Raji (cell line): ENCODE data around the gene RPL10.

Source experiments
- POLR2A ChIP-seq: IDR thresholded peaks from 2 replicates; pipeline ENCODE4 v1.6.1; 2011; ENCODE audit warnings: low read depth, low read length, control low read depth; ENCODE audit not compliant: insufficient read depth

The RPL10 gene

DNA sequence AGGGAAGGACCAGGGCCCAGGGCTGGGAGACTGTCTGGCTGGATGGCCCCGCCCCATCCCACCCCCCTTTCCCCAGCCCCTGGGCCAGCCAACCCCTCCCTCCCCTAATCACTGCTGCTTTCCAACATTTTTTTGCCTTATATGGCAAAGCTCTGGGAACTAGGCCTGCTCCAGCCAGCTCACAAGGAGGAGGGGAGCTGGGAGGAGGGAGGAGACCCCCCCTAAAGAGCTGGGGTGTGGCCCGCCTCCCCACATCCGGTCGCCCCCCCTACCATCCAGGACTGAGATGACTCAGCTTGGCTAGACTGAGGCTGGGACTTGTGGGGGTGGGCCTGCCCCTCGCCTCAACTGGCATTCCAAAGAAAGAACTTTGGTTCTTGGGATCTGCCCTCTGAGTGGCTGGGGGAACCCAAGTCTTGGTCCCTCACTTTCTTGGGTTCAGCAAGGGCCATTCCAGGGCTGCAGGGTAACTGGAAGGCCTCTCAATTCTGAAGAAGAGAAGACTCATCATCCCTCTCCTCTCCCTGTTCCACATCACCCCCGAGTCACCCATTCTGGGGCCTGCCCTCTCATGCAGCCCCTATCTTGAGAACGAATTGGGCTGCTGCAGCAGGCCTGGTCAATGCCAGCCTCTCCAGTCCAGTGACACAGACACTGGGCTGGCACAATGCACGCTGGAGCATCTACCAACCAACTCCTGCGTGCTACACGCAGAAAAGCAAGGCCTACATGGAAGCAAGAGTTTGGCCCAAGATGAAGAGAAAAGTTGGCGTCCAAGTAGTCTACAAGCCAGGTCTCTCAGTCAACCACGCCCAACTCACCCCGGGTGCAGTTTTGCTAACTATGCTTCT is 28.5 kb upstream of the RPL10 start:
- TF ChIP-seq POLR2A = peak; percentile 43

DNA sequence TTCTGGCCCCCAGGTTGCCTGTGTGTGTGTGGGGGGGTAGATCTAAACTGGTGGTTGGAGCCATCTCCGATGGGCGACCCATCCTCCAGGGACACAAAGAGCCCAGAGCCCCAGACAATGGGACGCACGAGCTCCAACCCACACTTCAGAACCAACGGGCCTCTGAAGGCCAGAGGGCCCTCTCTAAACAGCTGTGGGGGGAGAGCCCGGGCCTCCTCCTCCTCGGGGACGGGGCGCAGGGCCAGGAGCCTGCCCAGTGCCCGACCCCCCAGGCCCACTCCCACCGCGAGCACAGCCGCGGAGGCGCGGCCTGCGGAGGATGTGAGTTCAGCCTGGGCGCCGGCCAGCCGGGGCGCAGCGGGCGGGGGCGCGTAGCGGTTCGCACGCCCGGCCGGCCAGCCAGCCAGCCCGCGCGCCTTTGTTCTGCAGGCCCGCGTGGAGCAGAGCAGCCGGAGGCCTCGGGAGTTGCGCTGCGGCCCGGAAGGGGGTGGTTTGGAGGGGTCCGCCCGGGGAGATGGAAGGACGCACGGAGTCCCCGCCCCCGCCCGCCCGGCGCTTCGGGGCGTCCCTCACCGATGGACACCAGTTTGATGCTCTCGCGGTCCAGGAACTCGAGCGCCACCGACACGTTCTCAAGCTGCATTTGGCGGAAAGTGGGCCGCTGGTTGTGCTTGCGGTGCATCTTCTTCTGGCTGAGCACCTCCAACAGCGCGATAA is 27.7 kb upstream of the RPL10 start:
- TF ChIP-seq POLR2A = no peak

GRCh38 chrX:154371017-154371788 is 27.0 kb upstream of the RPL10 start:
- peak; percentile 98 for TF ChIP-seq POLR2A

GRCh38 chrX:154371789-154372300 is 26.3 kb upstream of the RPL10 start:
- no peak for TF ChIP-seq POLR2A

GRCh38 chrX:154372612-154373022 is 25.6 kb upstream of the RPL10 start:
- TF ChIP-seq POLR2A = no peak

DNA sequence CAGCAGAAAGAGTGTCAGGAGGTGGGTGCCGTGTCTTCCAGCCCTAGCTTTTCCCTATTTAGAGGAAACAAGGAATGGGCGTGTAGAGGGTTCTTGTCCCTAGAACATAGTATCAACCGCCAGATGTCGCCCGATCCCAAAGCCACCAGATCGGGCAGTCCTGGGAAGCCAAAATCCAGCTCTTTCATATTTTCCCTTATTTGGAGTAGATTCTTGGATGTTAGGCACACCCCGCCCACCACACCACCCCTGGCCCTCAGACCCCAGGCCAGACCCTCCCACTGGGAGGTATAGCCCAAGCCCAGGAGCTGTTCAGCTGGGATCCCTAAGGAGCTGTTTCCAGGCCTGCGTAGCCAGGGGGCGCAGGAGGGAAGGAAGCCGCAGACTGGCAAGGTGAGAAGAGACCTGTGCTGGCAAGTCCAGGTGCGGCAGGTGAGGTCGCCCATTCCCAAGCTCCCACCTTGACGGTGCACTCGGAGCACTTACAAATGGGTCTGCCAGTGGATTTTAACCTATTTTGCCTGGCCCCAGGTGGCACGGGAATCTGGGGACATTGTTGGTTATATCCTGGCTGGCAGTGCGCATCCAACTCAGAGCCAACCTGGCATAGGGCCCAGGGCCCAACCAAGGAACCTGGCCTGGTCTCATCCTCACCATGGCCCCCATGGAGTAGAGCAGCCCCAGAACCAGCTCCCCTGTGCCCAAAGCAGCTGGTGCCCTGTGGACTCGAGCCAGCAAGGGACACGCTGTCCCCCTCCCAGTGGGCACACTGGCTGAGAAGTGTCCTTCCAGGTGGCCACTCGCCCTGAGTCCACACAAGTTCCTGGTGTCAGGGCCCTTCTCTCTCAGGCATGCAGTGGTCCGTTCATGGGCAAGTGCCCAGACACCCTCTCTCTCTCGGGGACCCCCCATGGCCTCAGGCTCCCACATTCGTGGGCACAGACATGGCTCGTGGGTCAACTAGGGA is 24.6 kb upstream of the RPL10 start:
- TF ChIP-seq POLR2A = no peak

DNA sequence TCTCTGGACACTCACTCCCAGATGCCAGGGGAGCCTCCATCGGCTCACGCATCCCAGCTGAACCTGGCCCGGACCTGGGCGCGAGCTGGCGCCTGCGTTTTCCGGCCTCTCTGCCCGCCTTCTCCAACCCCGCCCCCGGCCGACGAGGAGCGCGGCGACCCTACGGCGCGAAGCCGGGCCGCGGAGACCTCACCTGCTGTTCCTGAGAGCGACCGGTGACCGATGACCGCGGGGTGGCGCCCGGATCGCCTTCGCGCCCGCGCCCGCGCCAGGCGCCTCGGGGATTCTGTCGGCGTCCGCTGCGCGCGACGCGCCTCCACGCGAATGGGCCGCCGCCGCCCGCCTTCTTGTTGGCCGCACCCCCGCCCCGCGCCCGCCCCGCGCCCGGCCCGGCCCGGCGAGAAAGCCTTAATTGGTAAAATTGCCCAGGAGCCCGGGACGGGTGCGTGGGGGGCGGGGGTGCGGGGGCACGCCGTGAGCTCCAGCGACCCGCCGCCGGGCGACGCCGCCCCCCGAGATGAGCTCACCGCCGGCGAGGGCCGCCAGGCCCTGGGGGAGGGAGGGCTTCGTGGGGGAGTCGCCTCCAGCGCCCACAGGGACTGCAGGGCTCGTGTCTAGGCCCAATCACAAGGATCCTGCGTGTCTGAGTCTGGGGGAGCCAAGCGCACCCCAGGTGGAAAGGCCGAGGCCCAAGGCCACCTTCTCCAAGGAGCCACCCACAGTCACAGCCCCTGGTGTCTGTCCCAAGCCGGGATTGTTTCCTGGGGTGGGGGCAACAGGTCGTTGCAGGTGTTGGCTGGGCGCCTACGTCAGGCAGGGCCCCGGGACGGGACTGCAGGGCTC is 23.6 kb upstream of the RPL10 start, which contains the start of gene FLNA:
TSS of gene FLNA (minus strand) at position 322 of the 843 bp plus-strand sequence. CDS start 3,389 bp downstream, outside the sequence.
- TF ChIP-seq POLR2A = no peak

DNA sequence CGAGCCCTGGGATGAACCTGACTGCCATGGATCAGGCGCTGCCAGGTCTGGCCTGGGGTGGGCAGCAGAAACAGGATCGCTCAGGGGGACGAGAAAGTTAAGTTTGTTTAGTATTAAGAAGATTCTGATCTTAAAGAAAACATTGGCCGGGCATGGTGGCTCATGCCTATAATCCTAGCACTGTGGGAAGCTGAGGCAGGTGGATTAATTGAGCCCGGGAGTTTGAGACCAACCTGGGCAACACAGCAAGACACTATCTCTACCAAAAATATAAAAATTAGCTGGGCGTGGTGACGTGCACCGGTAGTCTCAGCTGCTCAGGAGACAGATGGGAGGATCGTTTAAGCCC is 23.0 kb upstream of the RPL10 start:
- no peak for TF ChIP-seq POLR2A

- TF ChIP-seq POLR2A = no peak
Observed at GRCh38 chrX:154376774-154377173, 21.4 kb upstream of the RPL10 start.

GRCh38 chrX:154378059-154378798 is 19.9 kb upstream of the RPL10 start:
- peak; percentile 65 for TF ChIP-seq POLR2A

GRCh38 chrX:154378799-154379568 is 19.2 kb upstream of the RPL10 start, which contains the start of gene EMD:
TSS of gene EMD (plus strand) at chrX:154379295. CDS start at chrX:154379485, 190 bp downstream.
- peak; percentile 71 for TF ChIP-seq POLR2A

DNA sequence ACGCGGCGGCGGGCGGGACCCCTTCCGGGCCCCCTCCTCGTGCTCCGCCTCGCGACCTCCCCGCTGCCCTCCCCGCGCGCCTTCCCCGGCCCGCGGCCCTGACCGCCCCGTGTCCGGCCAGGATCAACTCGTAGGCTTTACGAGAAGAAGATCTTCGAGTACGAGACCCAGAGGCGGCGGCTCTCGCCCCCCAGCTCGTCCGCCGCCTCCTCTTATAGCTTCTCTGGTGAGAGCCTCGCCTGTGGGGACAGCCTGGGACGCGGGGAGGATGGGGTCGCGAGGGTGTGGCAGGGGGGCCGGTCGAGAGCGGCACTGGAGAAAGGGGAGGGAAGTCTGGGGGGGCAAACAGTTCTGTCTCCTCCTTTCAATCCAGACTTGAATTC is 18.6 kb upstream of the RPL10 start:
- no peak for TF ChIP-seq POLR2A

- TF ChIP-seq POLR2A = no peak
Observed at GRCh38 chrX:154380153-154380552, 18.0 kb upstream of the RPL10 start.
